ENCODE data around the gene MVB12B. TPM values are rescaled to one million over a fixed set of nuclear protein-coding genes. Genes with fewer than 3 reads are reported as not detected.

MVB12B gene
- total RNA-seq, 2 experiments from 2014 or later: 2.6 TPM

DNA sequence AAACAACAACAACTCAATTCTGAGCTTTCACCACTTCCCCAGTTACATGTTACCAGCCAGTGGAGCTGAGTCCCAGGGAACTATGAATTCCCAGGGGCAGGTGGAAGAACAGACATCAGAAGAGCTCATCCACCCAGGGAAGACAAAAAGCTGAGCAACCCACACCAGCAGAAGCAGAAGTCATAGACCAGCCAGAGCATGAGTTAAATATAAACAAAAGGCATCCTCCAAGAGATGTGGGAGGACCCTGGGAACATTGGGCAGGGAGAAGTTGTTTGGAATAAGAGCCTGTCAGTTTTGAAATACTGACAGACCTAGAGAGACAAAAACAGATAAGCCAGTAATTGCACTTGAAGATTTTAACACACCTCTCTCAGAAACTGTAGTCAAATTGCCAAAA, 184.8 kb downstream of the MVB12B start:
- no peak overlapping the region for H3K4me3 Mint-ChIP-seq
- CTCF ChIA-PET: interaction anchor here (0.6 to 2.0 kb wide), 3 partner anchors 11 to 1974 kb away, joined by 4 to 6 read pairs (median 5); no protein-coding TSS in a partner anchor
- H3K9me3 Mint-ChIP-seq: no peaks in the 10 kb centered on the region
- H3K27ac Mint-ChIP-seq: no peak overlapping the region
- intact Hi-C loops (cut with micrococcal nuclease): no loop called here
- peaks cover 41% of the 10 kb centered on the region for H3K27me3 Mint-ChIP-seq (ENCODE audit: low read depth)
- no peaks in the 10 kb centered on the region for H3K36me3 Mint-ChIP-seq (ENCODE audit: low read depth)
- H3K4me1 Mint-ChIP-seq (ENCODE audit: low read depth): peaks cover 1% of the 10 kb centered on the region
- no peak for DNase-seq

GRCh38 chr9:126513159-126514036, 186.8 kb downstream of the MVB12B start:
- Mint-ChIP-seq H3K9me3 (no peaks in the 10 kb centered on the region), H3K4me1 (ENCODE audit: low read depth) (peaks cover 19% of the 10 kb centered on the region), H3K36me3 (ENCODE audit: low read depth) (no peaks in the 10 kb centered on the region), H3K4me3 (no peak overlapping the region), H3K27ac (no peak overlapping the region), H3K27me3 (ENCODE audit: low read depth) (peaks cover 59% of the 10 kb centered on the region)
- no peak for DNase-seq
- CTCF ChIA-PET: interaction anchor here (0.6 to 2.5 kb wide), 5 partner anchors 11 to 99 kb away, joined by 3 to 11 read pairs (median 6); no protein-coding TSS in a partner anchor
- intact Hi-C loops (cut with micrococcal nuclease): no loop called here

- H3K4me3 Mint-ChIP-seq: no peak overlapping the region
- H3K27me3 Mint-ChIP-seq (ENCODE audit: low read depth): peaks cover 62% of the 10 kb centered on the region
- no peak overlapping the region for H3K27ac Mint-ChIP-seq
- DNase-seq: peak; percentile 58
- H3K4me1 Mint-ChIP-seq (ENCODE audit: low read depth): peaks cover 19% of the 10 kb centered on the region
- intact Hi-C loops (cut with micrococcal nuclease): no loop called here
- H3K36me3 Mint-ChIP-seq (ENCODE audit: low read depth): no peaks in the 10 kb centered on the region
- CTCF ChIA-PET: interaction anchor here (0.6 to 2.5 kb wide), 6 partner anchors 11 to 100 kb away, joined by 3 to 11 read pairs (median 6); no protein-coding TSS in a partner anchor
- H3K9me3 Mint-ChIP-seq: no peaks in the 10 kb centered on the region
Measured at GRCh38 chr9:126514037-126514821, 187.6 kb downstream of the MVB12B start.

GRCh38 chr9:126515001-126515872, 188.6 kb downstream of the MVB12B start:
- DNase-seq: no peak
- CTCF ChIA-PET: interaction anchor here (0.7 to 2.5 kb wide), 6 partner anchors 10 to 313 kb away, joined by 3 to 13 read pairs (median 6); no protein-coding TSS in a partner anchor
- H3K4me3 Mint-ChIP-seq: no peak overlapping the region
- no peak overlapping the region for H3K27ac Mint-ChIP-seq
- no peaks in the 10 kb centered on the region for H3K9me3 Mint-ChIP-seq
- peaks cover 19% of the 10 kb centered on the region for H3K4me1 Mint-ChIP-seq (ENCODE audit: low read depth)
- H3K36me3 Mint-ChIP-seq (ENCODE audit: low read depth): no peaks in the 10 kb centered on the region
- intact Hi-C loops (cut with micrococcal nuclease): loop anchor here (5.0 kb wide), 1 partner anchor 42 kb away; no protein-coding TSS in a partner anchor
- peaks cover 66% of the 10 kb centered on the region for H3K27me3 Mint-ChIP-seq (ENCODE audit: low read depth)

DNA sequence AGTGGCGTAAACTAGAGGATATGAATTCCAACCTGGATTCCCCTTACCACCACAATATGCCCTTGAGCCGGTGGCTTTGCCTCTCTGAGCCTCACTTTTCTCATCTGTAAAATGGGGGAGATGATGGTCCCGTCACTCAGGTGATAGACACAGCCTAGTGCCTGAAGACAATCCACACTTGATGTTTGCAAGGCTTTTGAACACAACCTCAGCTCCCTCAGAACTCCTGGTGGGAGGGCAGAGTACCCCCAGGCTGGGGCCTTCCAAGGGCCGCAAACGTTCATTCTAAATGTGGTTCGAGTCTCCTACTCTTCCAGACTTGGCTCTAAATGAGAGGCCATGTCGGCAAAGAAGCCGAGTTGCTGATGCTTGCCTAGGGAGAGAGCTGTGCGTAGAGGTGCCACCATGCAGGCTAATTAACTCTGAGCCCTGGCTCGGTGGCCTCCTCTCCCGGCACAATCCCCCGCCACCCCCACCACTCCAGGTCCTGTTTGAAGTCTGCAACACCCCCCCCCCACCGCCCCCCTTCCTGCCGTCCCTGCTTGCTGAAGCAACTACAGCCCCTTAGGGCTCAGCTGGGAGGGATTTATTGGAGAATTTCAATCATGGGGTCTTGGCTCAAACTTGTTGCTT, 189.4 kb downstream of the MVB12B start:
- Mint-ChIP-seq H3K36me3 (ENCODE audit: low read depth) (no peaks in the 10 kb centered on the region), H3K27ac (no peak overlapping the region), H3K4me1 (ENCODE audit: low read depth) (peaks cover 19% of the 10 kb centered on the region), H3K9me3 (no peaks in the 10 kb centered on the region), H3K4me3 (no peak overlapping the region), H3K27me3 (ENCODE audit: low read depth) (peaks cover 69% of the 10 kb centered on the region)
- intact Hi-C loops (cut with micrococcal nuclease): loop anchor here (5.0 kb wide), 1 partner anchor 41 kb away; no protein-coding TSS in a partner anchor
- CTCF ChIA-PET: interaction anchor here (0.7 to 2.4 kb wide), 3 partner anchors 16 to 313 kb away, joined by 3 to 13 read pairs (median 3); no protein-coding TSS in a partner anchor
- no peak for DNase-seq

- Mint-ChIP-seq H3K27me3 (ENCODE audit: low read depth) (peaks cover 66% of the 10 kb centered on the region), H3K4me3 (no peak overlapping the region), H3K9me3 (no peaks in the 10 kb centered on the region), H3K4me1 (ENCODE audit: low read depth) (peaks cover 19% of the 10 kb centered on the region), H3K36me3 (ENCODE audit: low read depth) (no peaks in the 10 kb centered on the region), H3K27ac (no peak overlapping the region)
- CTCF ChIA-PET: interaction anchor here (0.9 to 2.4 kb wide), 2 partner anchors 16 to 41 kb away, joined by 3 to 13 read pairs; no protein-coding TSS in a partner anchor
- intact Hi-C loops (cut with micrococcal nuclease): loop anchor here (5.0 kb wide), 1 partner anchor 41 kb away; no protein-coding TSS in a partner anchor
- DNase-seq: no peak
Measured at GRCh38 chr9:126516561-126516935, 189.9 kb downstream of the MVB12B start.

GRCh38 chr9:126516936-126517832, 190.6 kb downstream of the MVB12B start:
- Mint-ChIP-seq H3K4me1 (ENCODE audit: low read depth) (peaks cover 19% of the 10 kb centered on the region), H3K36me3 (ENCODE audit: low read depth) (no peaks in the 10 kb centered on the region), H3K27me3 (ENCODE audit: low read depth) (peaks cover 64% of the 10 kb centered on the region), H3K4me3 (peak overlapping the region; percentile 53), H3K9me3 (no peaks in the 10 kb centered on the region), H3K27ac (no peak overlapping the region)
- CTCF ChIA-PET: interaction anchor here (0.6 to 2.4 kb wide), 4 partner anchors 17 to 41 kb away, joined by 3 to 13 read pairs (median 4); no protein-coding TSS in a partner anchor
- intact Hi-C loops (cut with micrococcal nuclease): loop anchor here (5.0 kb wide), 1 partner anchor 40 kb away; no protein-coding TSS in a partner anchor
- peak; percentile 56 for DNase-seq

DNA sequence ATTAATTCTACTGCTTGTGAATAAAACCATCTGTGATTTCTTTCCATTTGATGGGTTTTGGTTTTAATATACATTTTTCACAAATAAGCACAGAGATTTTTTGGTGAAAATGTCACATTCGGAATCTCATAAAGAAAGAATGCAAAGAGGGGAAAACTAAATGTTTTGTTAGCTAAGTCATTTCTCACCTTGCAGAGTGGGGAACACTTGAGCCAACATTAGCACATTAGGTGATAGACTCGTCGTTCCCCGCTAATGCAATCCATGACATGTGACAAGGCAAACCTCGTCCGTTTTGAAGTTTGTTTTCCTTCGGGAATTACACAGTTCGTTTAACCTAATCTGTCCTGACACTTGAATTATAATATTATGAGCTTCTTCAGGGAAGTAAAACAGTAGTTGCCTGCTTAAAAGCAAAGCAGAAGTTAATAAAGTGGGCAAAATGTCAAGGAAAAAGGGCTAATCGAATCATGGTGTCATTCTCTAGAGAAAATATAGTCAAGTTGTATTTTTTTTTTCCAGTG, 191.3 kb downstream of the MVB12B start:
- intact Hi-C loops (cut with micrococcal nuclease): loop anchor here (5.0 kb wide), 1 partner anchor 39 kb away; no protein-coding TSS in a partner anchor
- Mint-ChIP-seq H3K4me1 (ENCODE audit: low read depth) (peaks cover 20% of the 10 kb centered on the region), H3K4me3 (no peak overlapping the region), H3K27ac (no peak overlapping the region), H3K27me3 (ENCODE audit: low read depth) (peaks cover 60% of the 10 kb centered on the region), H3K9me3 (no peaks in the 10 kb centered on the region), H3K36me3 (ENCODE audit: low read depth) (no peaks in the 10 kb centered on the region)
- CTCF ChIA-PET: interaction anchor here (1.2 to 2.4 kb wide), 2 partner anchors 17 to 40 kb away, joined by 3 to 13 read pairs; no protein-coding TSS in a partner anchor
- DNase-seq: no peak

- DNase-seq: no peak
- H3K27me3 Mint-ChIP-seq (ENCODE audit: low read depth): peaks cover 52% of the 10 kb centered on the region
- H3K9me3 Mint-ChIP-seq: no peaks in the 10 kb centered on the region
- H3K4me1 Mint-ChIP-seq (ENCODE audit: low read depth): peaks cover 27% of the 10 kb centered on the region
- no peak overlapping the region for H3K27ac Mint-ChIP-seq
- no peak overlapping the region for H3K4me3 Mint-ChIP-seq
- intact Hi-C loops (cut with micrococcal nuclease): loop anchor here (5.0 kb wide), 1 partner anchor 39 kb away; no protein-coding TSS in a partner anchor
- CTCF ChIA-PET: interaction anchor here (1.2 kb wide), 2 partner anchors 18 to 39 kb away, joined by 3 to 4 read pairs; no protein-coding TSS in a partner anchor
- no peaks in the 10 kb centered on the region for H3K36me3 Mint-ChIP-seq (ENCODE audit: low read depth)
Measured at GRCh38 chr9:126518763-126519162, 192.1 kb downstream of the MVB12B start.

Data from activated naive CD4-positive, alpha-beta T cell treated with anti-CD3 and anti-CD28 coated beads for 36 hours (primary cell).